A549 (cell line): ENCODE data around the gene TRPC6. TPM values are rescaled to one million over a fixed set of nuclear protein-coding genes. Genes with fewer than 3 reads are reported as not detected.

Experiments
- ATAC-seq, 2 experiments: fragments of 200-7000 bp in 1 of 2; fragments of >200 bp in 1 of 2; cut with Nextera tagmentation in 1 of 2; cut with Tn5 transposase in 1 of 2; 3 replicates each; pipeline versions ENCODE4 v1.8.0 to v1.9.1; 2018 to 2020; ENCODE audit warnings: mild to moderate bottlenecking in 1 of 2, moderate library complexity in 1 of 2
- CTCF ChIA-PET: fragments of 300-600 bp; sonication (Branson Sonifier 250); formaldehyde crosslinking; extraction: SDS; loops from one replicate; lab custom pipeline; 2021; ENCODE audit warnings: antibody characterized with exemption, inconsistent platforms; lab: Yijun Ruan, JAX
- POLR2A ChIA-PET: fragments of 350-600 bp; formaldehyde crosslinking; extraction: SDS; loops from one replicate; lab custom pipeline; 2021; ENCODE audit warnings: antibody characterized with exemption, inconsistent platforms; lab: Yijun Ruan, JAX
- DNase-seq, 2 experiments: peaks; one replicate each; pipeline versions ENCODE4 v3.0.0 to v3.0.0-alpha.2; 2011 to 2016; ENCODE audit warnings: low read depth in 1 of 2, low spot score in 1 of 2
- FAIRE-seq: peaks from 2 replicates; lab custom pipeline; 2011; peaks lifted over from hg19 to GRCh38; lab: Jason Lieb, UNC
- H3K27ac ChIP-seq, 2 experiments: fragments of >200 bp; sonication (Bioruptor Twin); formaldehyde crosslinking; 3 replicates each; pipeline ENCODE4 v1.5.1; 2016 to 2017
- H3K4me1 ChIP-seq: fragments of >200 bp; sonication (Bioruptor Twin); formaldehyde crosslinking; 3 replicates; pipeline ENCODE4 v1.6.1; 2016
- H3K4me2 ChIP-seq: fragments of >200 bp; sonication (Bioruptor Twin); formaldehyde crosslinking; 3 replicates; pipeline ENCODE4 v1.6.1; 2016
- H3K4me3 ChIP-seq: fragments of >200 bp; sonication (Bioruptor Twin); formaldehyde crosslinking; 3 replicates; pipeline ENCODE4 v1.5.1; 2016
- H3K9me3 ChIP-seq: fragments of >200 bp; sonication (Bioruptor Twin); formaldehyde crosslinking; 3 replicates; pipeline ENCODE4 v1.6.1; 2016
- CBX2 ChIP-seq: fragments of 200-600 bp; sonication (generic); IDR thresholded peaks from 2 replicates; pipeline ENCODE4 v1.6.1; 2016; ENCODE audit warnings: low read depth, mild to moderate bottlenecking, borderline replicate concordance
- CEBPB ChIP-seq, 2 experiments: fragments of >200 bp in 1 of 2; sonication (Bioruptor Twin) in 1 of 2; formaldehyde crosslinking in 1 of 2; IDR thresholded peaks; 2 replicates each; pipeline ENCODE4 v1.6.1; 2012 to 2016
- EHF ChIP-seq: fragments of 250-450 bp; sonication (Bioruptor Pico); IDR thresholded peaks from 2 replicates; pipeline ENCODE4 v1.5.0; 2020; ENCODE audit warnings: mild to moderate bottlenecking
- EHMT2 ChIP-seq: fragments of 200-600 bp; sonication (generic); IDR thresholded peaks from 2 replicates; pipeline ENCODE4 v1.6.1; 2016; ENCODE audit warnings: antibody characterized with exemption, low read depth, mild to moderate bottlenecking, moderate library complexity
- EP300 ChIP-seq, 2 experiments: fragments of >200 bp; sonication (Bioruptor Twin); formaldehyde crosslinking; IDR thresholded peaks; 2 replicates in 1 of 2; 3 replicates in 1 of 2; pipeline ENCODE4 v1.6.1; 2016 to 2017
- FOSL2 ChIP-seq, 2 experiments: fragments of 450-650 bp in 1 of 2; fragments of >200 bp in 1 of 2; sonication (Bioruptor Twin) in 1 of 2; formaldehyde crosslinking; IDR thresholded peaks; 2 replicates each; pipeline versions ENCODE4 v1.5.0 to v1.6.1; 2016 to 2020; ENCODE audit warnings: mild to moderate bottlenecking in 1 of 2, moderate library complexity in 1 of 2
- FOXS1 ChIP-seq: fragments of 250-450 bp; sonication (Bioruptor Pico); IDR thresholded peaks from 2 replicates; pipeline ENCODE4 v1.5.0; 2020; ENCODE audit warnings: mild to moderate bottlenecking, moderate library complexity
- GATA3 ChIP-seq: IDR thresholded peaks from 2 replicates; pipeline ENCODE4 v1.6.1; 2012; ENCODE audit warnings: borderline replicate concordance
- HDAC2 ChIP-seq: fragments of 200-600 bp; sonication (generic); IDR thresholded peaks from 2 replicates; pipeline ENCODE4 v1.6.1; 2016
- HOXB13 ChIP-seq: fragments of 250-450 bp; sonication (Bioruptor Pico); IDR thresholded peaks from 2 replicates; pipeline ENCODE4 v1.5.0; 2020; ENCODE audit warnings: low read depth, mild to moderate bottlenecking, moderate library complexity
- KDM5A ChIP-seq: fragments of 200-600 bp; sonication (generic); IDR thresholded peaks from 2 replicates; pipeline ENCODE4 v1.6.1; 2016; ENCODE audit warnings: antibody characterized with exemption, mild to moderate bottlenecking
- NPAS2 ChIP-seq: fragments of 250-450 bp; sonication (Bioruptor Pico); IDR thresholded peaks from 2 replicates; pipeline ENCODE4 v1.8.0; 2022; ENCODE audit warnings: mild to moderate bottlenecking, moderate library complexity, borderline replicate concordance
- POLR2A ChIP-seq: IDR thresholded peaks from 2 replicates; pipeline ENCODE4 v1.6.1; 2012; ENCODE audit warnings: mild to moderate bottlenecking, low read length
- RAD21 ChIP-seq, 2 experiments: fragments of >200 bp in 1 of 2; sonication (Bioruptor Twin) in 1 of 2; formaldehyde crosslinking in 1 of 2; IDR thresholded peaks in 1 of 2; conservative IDR thresholded peaks in 1 of 2; 2 replicates in 1 of 2; 3 replicates in 1 of 2; pipeline ENCODE4 v1.6.1; 2012 to 2018; ENCODE audit warnings: inconsistent platforms in 1 of 2
- SREBF2 ChIP-seq: fragments of 450-650 bp; IDR thresholded peaks from 2 replicates; pipeline ENCODE4 v1.6.1; 2014; ENCODE audit warnings: mild to moderate bottlenecking, moderate library complexity
- TFCP2L1 ChIP-seq: fragments of 250-450 bp; sonication (Bioruptor Pico); IDR thresholded peaks from 2 replicates; pipeline ENCODE4 v1.5.0; 2021; ENCODE audit warnings: mild to moderate bottlenecking
- TP53 ChIP-seq: fragments of 250-450 bp; sonication (Bioruptor Pico); IDR thresholded peaks from 2 replicates; pipeline ENCODE4 v1.5.0; 2021; ENCODE audit warnings: mild to moderate bottlenecking, moderate library complexity
- ZC3H11A ChIP-seq: fragments of 450-650 bp; IDR thresholded peaks from 2 replicates; pipeline ENCODE4 v1.6.1; 2014; ENCODE audit warnings: antibody characterized with exemption, mild to moderate bottlenecking
- ZFP36 ChIP-seq: fragments of 450-650 bp; IDR thresholded peaks from 2 replicates; pipeline ENCODE4 v1.6.1; 2014; ENCODE audit warnings: borderline replicate concordance; ENCODE audit not compliant: partially characterized antibody
- WGBS: methylation state at CpG from one replicate; pipeline ENCODE4 v1.1.6; 2017; ENCODE audit errors: missing lambda C conversion rate; 5-methylcytosine and 5-hydroxymethylcytosine counted together
- polyA plus RNA-seq, 4 experiments: library from polyadenylated mRNA; depleted of rRNA in 3 of 4; stranded (reverse); fragments of >200 nt; fragmentation: RNase III in 1 of 4; extraction: RNeasy Plus Mini Kit Qiagen cat#74134 plus additional on column Dnase treatment in 1 of 4; gene quantifications; 2 replicates in 3 of 4; 3 replicates in 1 of 4; pipeline ENCODE4 v1.2.3, GENCODE V29; 2011 to 2017
- TF ChIP-seq, protein P1 (sequence below): IDR thresholded peaks from 2 replicates; pipeline ENCODE4 v1.6.1; 2012; ENCODE audit warnings: low read depth, borderline replicate concordance
- TF ChIP-seq, protein P2 (sequence below): IDR thresholded peaks from 2 replicates; pipeline ENCODE4 v1.6.1; 2012
- TF ChIP-seq, protein P3 (sequence below): fragments of 250-450 bp; sonication (Bioruptor Pico); IDR thresholded peaks from 2 replicates; pipeline ENCODE4 v1.5.0; 2021; ENCODE audit warnings: mild to moderate bottlenecking, moderate library complexity, borderline replicate concordance
- TF ChIP-seq, protein P4 (sequence below): fragments of >200 bp; sonication (Bioruptor Twin); formaldehyde crosslinking; IDR thresholded peaks from 3 replicates; pipeline ENCODE4 v1.6.1; 2016

TRPC6 gene
- polyA plus RNA-seq, 2 of the 4 experiments (the other 2 are of a cell fraction): 0.70 to 1.0 TPM

DNA sequence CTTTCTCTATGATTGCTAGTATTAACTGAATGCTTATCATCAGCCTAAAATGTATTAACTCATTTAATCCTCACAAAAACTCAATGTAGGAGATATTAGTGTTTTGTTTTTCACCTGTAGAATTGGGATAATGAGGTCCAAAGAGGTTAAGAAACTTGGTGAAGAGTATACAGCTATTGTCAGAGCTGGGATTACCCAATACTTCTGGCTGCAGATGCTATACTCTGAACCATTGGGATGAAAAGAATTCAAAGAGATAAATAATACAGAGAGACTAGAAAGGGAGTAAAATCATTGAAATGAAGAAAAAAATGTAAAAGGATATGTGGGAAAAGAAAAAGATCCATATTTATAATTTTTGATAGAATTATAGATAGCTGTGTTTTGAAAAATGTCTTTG, 137.1 kb downstream of the TRPC6 start:
- FAIRE-seq: no peak
- no peak overlapping the region for H3K4me3 ChIP-seq
- POLR2A ChIA-PET: no interaction called here
- CTCF ChIA-PET: no interaction called here
- TF ChIP-seq HOXB13 (no peak), TFCP2L1 (CRISPR knock-in tag) (no peak), CBX2 (no peak), TP53 (no peak), EP300 (IDR thresholded peaks at IDR 0.05) (no peak), SREBF2 (no peak), EHMT2 (no peak), POLR2A (no peak), ZC3H11A (no peak), NPAS2 (CRISPR knock-in tag) (no peak), RAD21 (conservative IDR thresholded peaks at IDR 0.05 in 1 of 2, IDR thresholded peaks at IDR 0.05 in 1 of 2) (no peak), FOXS1 (CRISPR knock-in tag) (no peak), KDM5A (no peak)
- TF ChIP-seq, protein P1, sequence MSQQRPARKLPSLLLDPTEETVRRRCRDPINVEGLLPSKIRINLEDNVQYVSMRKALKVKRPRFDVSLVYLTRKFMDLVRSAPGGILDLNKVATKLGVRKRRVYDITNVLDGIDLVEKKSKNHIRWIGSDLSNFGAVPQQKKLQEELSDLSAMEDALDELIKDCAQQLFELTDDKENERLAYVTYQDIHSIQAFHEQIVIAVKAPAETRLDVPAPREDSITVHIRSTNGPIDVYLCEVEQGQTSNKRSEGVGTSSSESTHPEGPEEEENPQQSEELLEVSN: no peak
- TF ChIP-seq, protein P2, sequence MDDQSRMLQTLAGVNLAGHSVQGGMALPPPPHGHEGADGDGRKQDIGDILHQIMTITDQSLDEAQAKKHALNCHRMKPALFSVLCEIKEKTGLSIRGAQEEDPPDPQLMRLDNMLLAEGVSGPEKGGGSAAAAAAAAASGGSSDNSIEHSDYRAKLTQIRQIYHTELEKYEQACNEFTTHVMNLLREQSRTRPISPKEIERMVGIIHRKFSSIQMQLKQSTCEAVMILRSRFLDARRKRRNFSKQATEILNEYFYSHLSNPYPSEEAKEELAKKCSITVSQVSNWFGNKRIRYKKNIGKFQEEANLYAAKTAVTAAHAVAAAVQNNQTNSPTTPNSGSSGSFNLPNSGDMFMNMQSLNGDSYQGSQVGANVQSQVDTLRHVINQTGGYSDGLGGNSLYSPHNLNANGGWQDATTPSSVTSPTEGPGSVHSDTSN: no peak
- TF ChIP-seq, all 56 proteins: peak for 0
- Histone ChIP-seq H3K27ac (no peak overlapping the region), H3K4me2 (peak overlapping the region; percentile 41; the same call in 2 of the 3 replicates), H3K4me1 (peaks cover 34% of the 10 kb centered on the region), H3K9me3 (no peaks in the 10 kb centered on the region)
- DNase-seq: no peak
- no peak for ATAC-seq

DNA sequence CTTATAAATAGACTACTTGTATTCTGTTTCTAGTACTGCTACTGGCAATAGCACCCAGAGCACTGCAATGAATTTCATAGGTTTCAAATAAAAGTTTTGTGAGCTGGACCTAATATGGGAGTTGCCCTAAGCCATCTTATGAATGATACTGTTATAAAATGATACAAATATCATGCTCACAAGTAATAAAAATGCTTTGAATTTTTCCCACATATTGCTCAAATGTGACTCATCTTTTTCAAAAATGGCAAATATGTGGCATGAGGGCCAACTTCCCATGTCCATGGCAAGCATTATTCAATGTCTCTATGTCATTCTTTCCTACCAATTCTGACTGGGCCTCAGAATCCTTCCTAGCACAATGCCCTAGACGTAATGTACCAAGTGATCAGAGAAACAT, 137.6 kb downstream of the TRPC6 start:
- ATAC-seq (peak in 1 of 2 experiments; percentile 31; a peak in 2 of 6 replicates), DNase-seq (no peak), FAIRE-seq (no peak)
- WGBS: 65% methylated on average over 1 of the region's 1 CpG
- CTCF ChIA-PET: interaction anchor here (1.0 to 2.5 kb wide), 2 partner anchors 11 to 402 kb away, joined by 5 to 6 read pairs; no protein-coding TSS in a partner anchor
- Histone ChIP-seq H3K4me2 (peak overlapping the region; percentile 41), H3K27ac (peak overlapping the region in 1 of 2 experiments; percentile 40; a peak in 1 of 6 replicates), H3K4me3 (no peak overlapping the region), H3K9me3 (no peaks in the 10 kb centered on the region), H3K4me1 (peaks cover 34% of the 10 kb centered on the region)
- TF ChIP-seq, protein P3, sequence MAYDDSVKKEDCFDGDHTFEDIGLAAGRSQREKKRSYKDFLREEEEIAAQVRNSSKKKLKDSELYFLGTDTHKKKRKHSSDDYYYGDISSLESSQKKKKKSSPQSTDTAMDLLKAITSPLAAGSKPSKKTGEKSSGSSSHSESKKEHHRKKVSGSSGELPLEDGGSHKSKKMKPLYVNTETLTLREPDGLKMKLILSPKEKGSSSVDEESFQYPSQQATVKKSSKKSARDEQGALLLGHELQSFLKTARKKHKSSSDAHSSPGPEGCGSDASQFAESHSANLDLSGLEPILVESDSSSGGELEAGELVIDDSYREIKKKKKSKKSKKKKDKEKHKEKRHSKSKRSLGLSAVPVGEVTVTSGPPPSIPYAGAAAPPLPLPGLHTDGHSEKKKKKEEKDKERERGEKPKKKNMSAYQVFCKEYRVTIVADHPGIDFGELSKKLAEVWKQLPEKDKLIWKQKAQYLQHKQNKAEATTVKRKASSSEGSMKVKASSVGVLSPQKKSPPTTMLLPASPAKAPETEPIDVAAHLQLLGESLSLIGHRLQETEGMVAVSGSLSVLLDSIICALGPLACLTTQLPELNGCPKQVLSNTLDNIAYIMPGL (CRISPR knock-in tag): no peak
- TF ChIP-seq ZFP36 (no peak), EHF (no peak), GATA3 (peak; percentile 22; the same call in 1 of the 2 replicates), FOSL2 (IDR thresholded peaks at IDR 0.05) (no peak), FOSL2 (CRISPR knock-in tag; IDR thresholded peaks at IDR 0.05) (peak; percentile 68), CEBPB (IDR thresholded peaks at IDR 0.05) (peak in 1 of 2 experiments; percentile 39; a peak in 1 of 4 replicates), HDAC2 (no peak)
- TF ChIP-seq, protein P4, sequence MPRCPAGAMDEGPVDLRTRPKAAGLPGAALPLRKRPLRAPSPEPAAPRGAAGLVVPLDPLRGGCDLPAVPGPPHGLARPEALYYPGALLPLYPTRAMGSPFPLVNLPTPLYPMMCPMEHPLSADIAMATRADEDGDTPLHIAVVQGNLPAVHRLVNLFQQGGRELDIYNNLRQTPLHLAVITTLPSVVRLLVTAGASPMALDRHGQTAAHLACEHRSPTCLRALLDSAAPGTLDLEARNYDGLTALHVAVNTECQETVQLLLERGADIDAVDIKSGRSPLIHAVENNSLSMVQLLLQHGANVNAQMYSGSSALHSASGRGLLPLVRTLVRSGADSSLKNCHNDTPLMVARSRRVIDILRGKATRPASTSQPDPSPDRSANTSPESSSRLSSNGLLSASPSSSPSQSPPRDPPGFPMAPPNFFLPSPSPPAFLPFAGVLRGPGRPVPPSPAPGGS: no peak
- POLR2A ChIA-PET: no interaction called here
